SK-N-SH treated with all-trans-retinoic acid at 6 μM for 48 hours (cell line): Measurements from ENCODE around the gene CADM2.

Source experiments
- ATAC-seq: fragments of 200-7000 bp; cut with Tn5 transposase; 3 replicates; pipeline ENCODE4 v1.9.1; 2020; ENCODE audit warnings: mild to moderate bottlenecking, moderate library complexity
- ARNTL ChIP-seq: fragments of 450-650 bp; formaldehyde crosslinking; IDR thresholded peaks from 2 replicates; pipeline ENCODE4 v1.5.0; 2020; ENCODE audit warnings: low read depth, mild to moderate bottlenecking, moderate library complexity, borderline replicate concordance
- BACH2 ChIP-seq: fragments of 250-450 bp; sonication (Bioruptor Pico); IDR thresholded peaks from 2 replicates; pipeline ENCODE4 v1.9.0; 2021; ENCODE audit warnings: mild to moderate bottlenecking, borderline replicate concordance
- CSDC2 ChIP-seq: fragments of 250-450 bp; sonication (Bioruptor Pico); IDR thresholded peaks from 2 replicates; pipeline ENCODE4 v1.5.0; 2020; ENCODE audit warnings: mild to moderate bottlenecking, moderate library complexity
- GLIS3 ChIP-seq: fragments of 250-450 bp; sonication (Bioruptor Pico); IDR thresholded peaks from 2 replicates; pipeline ENCODE4 v1.5.0; 2020; ENCODE audit warnings: mild to moderate bottlenecking, moderate library complexity
- ISL1 ChIP-seq: fragments of 250-450 bp; sonication (Bioruptor Pico); IDR thresholded peaks from 2 replicates; pipeline ENCODE4 v2.1.2; 2022; ENCODE audit warnings: mild to moderate bottlenecking, moderate library complexity
- OSR1 ChIP-seq: fragments of 250-450 bp; sonication (Bioruptor Pico); IDR thresholded peaks from 2 replicates; pipeline ENCODE4 v1.8.0; 2022; ENCODE audit warnings: moderate library complexity, mild to moderate bottlenecking, inconsistent platforms
- PPARA ChIP-seq: fragments of 250-450 bp; sonication (Bioruptor Pico); IDR thresholded peaks from 2 replicates; pipeline ENCODE4 v1.5.0; 2020; ENCODE audit warnings: mild to moderate bottlenecking, borderline replicate concordance
- RARB ChIP-seq: fragments of 250-450 bp; sonication (Bioruptor Pico); IDR thresholded peaks from 2 replicates; pipeline ENCODE4 v1.8.0; 2021; ENCODE audit warnings: mild to moderate bottlenecking, moderate library complexity
- SNAI2 ChIP-seq: fragments of 250-450 bp; sonication (Bioruptor Pico); IDR thresholded peaks from 2 replicates; pipeline ENCODE4 v1.5.0; 2020; ENCODE audit warnings: mild to moderate bottlenecking, moderate library complexity
- TCF4 ChIP-seq: fragments of 250-450 bp; sonication (Bioruptor Pico); IDR thresholded peaks from 2 replicates; pipeline ENCODE4 v1.8.0; 2021; ENCODE audit warnings: mild to moderate bottlenecking, moderate library complexity, borderline replicate concordance
- TOX ChIP-seq: fragments of 250-450 bp; sonication (Bioruptor Pico); IDR thresholded peaks from 2 replicates; pipeline ENCODE4 v1.8.0; 2021; ENCODE audit warnings: mild to moderate bottlenecking, moderate library complexity, borderline replicate concordance
- ZC3H10 ChIP-seq: fragments of 250-450 bp; sonication (Bioruptor Pico); IDR thresholded peaks from 2 replicates; pipeline ENCODE4 v1.5.1; 2021; ENCODE audit warnings: mild to moderate bottlenecking, moderate library complexity
- ZFP3 ChIP-seq: fragments of 250-450 bp; sonication (Bioruptor Pico); IDR thresholded peaks from 2 replicates; pipeline ENCODE4 v1.5.0; 2020; ENCODE audit warnings: mild to moderate bottlenecking, moderate library complexity
- ZFP30 ChIP-seq: fragments of 450-650 bp; formaldehyde crosslinking; IDR thresholded peaks from 2 replicates; pipeline ENCODE4 v1.5.0; 2022; ENCODE audit warnings: mild to moderate bottlenecking, moderate library complexity
- ZNF565 ChIP-seq: fragments of 450-650 bp; formaldehyde crosslinking; conservative IDR thresholded peaks from 2 replicates; pipeline ENCODE4 v1.5.0; 2020; ENCODE audit warnings: low read depth, mild to moderate bottlenecking, moderate library complexity
- ZNF70 ChIP-seq: fragments of 450-650 bp; formaldehyde crosslinking; IDR thresholded peaks from 2 replicates; pipeline ENCODE4 v1.5.0; 2020; ENCODE audit warnings: mild to moderate bottlenecking, moderate library complexity
- TF ChIP-seq, protein P1 (sequence below): fragments of 250-450 bp; sonication (Bioruptor Pico); IDR thresholded peaks from 2 replicates; pipeline ENCODE4 v1.5.1; 2020; ENCODE audit warnings: low read depth, mild to moderate bottlenecking, moderate library complexity
- TF ChIP-seq, protein P2 (sequence below): fragments of 250-450 bp; sonication (Bioruptor Pico); IDR thresholded peaks from 2 replicates; pipeline ENCODE4 v1.5.0; 2020; ENCODE audit warnings: mild to moderate bottlenecking, moderate library complexity
- TF ChIP-seq, protein P3 (sequence below): fragments of 250-450 bp; sonication (Bioruptor Pico); IDR thresholded peaks from 2 replicates; pipeline ENCODE4 v1.8.0; 2020; ENCODE audit warnings: mild to moderate bottlenecking, moderate library complexity, borderline replicate concordance
- TF ChIP-seq, protein P4 (sequence below): fragments of 250-450 bp; sonication (Bioruptor Pico); IDR thresholded peaks from 2 replicates; pipeline ENCODE4 v1.8.0; 2021; ENCODE audit warnings: low read depth, mild to moderate bottlenecking, moderate library complexity, borderline replicate concordance

The CADM2 gene

DNA sequence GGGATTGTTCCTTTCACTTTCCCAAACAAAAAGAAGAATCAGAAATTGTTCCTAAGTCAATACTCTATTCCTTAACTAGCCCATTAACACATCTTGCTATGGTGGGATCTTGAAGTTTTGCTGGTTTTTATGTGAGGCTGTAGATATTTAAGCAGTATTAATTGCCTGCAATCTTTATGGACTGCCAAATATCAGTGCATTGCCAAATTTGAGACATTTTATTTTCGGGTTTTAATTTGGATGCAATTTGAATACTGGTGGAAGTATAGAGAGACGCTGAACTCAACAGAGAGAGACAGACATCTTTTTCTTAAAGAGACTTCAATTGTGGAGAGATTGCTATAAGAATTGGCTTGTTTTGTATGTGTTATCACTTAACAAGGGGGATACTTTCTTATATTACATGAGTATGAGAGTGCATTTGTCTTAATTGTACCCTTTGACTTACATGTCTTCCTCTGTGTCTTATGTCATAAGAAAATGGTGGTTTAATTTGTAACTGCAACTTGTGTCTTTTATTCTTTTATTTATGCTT is 10.0 kb downstream of the CADM2 start:
- no peak for ATAC-seq
- TF ChIP-seq ZFP3 (no peak), PPARA (no peak), CSDC2 (no peak), BACH2 (CRISPR knock-in tag) (no peak), TCF4 (CRISPR knock-in tag) (no peak), ZNF565 (CRISPR knock-in tag) (no peak), ZNF70 (CRISPR knock-in tag) (no peak), ZFP30 (CRISPR knock-in tag) (no peak), OSR1 (CRISPR knock-in tag) (no peak), SNAI2 (CRISPR knock-in tag) (no peak), TOX (no peak), GLIS3 (CRISPR knock-in tag) (no peak), ISL1 (CRISPR knock-in tag) (no peak), ARNTL (CRISPR knock-in tag) (no peak)
- TF ChIP-seq, protein P1, sequence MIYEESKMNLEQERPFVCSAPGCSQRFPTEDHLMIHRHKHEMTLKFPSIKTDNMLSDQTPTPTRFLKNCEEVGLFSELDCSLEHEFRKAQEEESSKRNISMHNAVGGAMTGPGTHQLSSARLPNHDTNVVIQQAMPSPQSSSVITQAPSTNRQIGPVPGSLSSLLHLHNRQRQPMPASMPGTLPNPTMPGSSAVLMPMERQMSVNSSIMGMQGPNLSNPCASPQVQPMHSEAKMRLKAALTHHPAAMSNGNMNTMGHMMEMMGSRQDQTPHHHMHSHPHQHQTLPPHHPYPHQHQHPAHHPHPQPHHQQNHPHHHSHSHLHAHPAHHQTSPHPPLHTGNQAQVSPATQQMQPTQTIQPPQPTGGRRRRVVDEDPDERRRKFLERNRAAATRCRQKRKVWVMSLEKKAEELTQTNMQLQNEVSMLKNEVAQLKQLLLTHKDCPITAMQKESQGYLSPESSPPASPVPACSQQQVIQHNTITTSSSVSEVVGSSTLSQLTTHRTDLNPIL (CRISPR knock-in tag) = no peak
- TF ChIP-seq, protein P2, sequence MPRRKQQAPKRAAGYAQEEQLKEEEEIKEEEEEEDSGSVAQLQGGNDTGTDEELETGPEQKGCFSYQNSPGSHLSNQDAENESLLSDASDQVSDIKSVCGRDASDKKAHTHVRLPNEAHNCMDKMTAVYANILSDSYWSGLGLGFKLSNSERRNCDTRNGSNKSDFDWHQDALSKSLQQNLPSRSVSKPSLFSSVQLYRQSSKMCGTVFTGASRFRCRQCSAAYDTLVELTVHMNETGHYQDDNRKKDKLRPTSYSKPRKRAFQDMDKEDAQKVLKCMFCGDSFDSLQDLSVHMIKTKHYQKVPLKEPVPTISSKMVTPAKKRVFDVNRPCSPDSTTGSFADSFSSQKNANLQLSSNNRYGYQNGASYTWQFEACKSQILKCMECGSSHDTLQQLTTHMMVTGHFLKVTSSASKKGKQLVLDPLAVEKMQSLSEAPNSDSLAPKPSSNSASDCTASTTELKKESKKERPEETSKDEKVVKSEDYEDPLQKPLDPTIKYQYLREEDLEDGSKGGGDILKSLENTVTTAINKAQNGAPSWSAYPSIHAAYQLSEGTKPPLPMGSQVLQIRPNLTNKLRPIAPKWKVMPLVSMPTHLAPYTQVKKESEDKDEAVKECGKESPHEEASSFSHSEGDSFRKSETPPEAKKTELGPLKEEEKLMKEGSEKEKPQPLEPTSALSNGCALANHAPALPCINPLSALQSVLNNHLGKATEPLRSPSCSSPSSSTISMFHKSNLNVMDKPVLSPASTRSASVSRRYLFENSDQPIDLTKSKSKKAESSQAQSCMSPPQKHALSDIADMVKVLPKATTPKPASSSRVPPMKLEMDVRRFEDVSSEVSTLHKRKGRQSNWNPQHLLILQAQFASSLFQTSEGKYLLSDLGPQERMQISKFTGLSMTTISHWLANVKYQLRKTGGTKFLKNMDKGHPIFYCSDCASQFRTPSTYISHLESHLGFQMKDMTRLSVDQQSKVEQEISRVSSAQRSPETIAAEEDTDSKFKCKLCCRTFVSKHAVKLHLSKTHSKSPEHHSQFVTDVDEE (CRISPR knock-in tag) = no peak
- TF ChIP-seq, protein P3, sequence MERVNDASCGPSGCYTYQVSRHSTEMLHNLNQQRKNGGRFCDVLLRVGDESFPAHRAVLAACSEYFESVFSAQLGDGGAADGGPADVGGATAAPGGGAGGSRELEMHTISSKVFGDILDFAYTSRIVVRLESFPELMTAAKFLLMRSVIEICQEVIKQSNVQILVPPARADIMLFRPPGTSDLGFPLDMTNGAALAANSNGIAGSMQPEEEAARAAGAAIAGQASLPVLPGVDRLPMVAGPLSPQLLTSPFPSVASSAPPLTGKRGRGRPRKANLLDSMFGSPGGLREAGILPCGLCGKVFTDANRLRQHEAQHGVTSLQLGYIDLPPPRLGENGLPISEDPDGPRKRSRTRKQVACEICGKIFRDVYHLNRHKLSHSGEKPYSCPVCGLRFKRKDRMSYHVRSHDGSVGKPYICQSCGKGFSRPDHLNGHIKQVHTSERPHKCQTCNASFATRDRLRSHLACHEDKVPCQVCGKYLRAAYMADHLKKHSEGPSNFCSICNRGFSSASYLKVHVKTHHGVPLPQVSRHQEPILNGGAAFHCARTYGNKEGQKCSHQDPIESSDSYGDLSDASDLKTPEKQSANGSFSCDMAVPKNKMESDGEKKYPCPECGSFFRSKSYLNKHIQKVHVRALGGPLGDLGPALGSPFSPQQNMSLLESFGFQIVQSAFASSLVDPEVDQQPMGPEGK (CRISPR knock-in tag) = no peak
- TF ChIP-seq, protein P4, sequence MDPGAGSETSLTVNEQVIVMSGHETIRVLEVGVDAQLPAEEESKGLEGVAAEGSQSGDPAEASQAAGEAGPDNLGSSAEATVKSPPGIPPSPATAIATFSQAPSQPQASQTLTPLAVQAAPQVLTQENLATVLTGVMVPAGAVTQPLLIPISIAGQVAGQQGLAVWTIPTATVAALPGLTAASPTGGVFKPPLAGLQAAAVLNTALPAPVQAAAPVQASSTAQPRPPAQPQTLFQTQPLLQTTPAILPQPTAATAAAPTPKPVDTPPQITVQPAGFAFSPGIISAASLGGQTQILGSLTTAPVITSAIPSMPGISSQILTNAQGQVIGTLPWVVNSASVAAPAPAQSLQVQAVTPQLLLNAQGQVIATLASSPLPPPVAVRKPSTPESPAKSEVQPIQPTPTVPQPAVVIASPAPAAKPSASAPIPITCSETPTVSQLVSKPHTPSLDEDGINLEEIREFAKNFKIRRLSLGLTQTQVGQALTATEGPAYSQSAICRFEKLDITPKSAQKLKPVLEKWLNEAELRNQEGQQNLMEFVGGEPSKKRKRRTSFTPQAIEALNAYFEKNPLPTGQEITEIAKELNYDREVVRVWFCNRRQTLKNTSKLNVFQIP (CRISPR knock-in tag) = no peak

DNA sequence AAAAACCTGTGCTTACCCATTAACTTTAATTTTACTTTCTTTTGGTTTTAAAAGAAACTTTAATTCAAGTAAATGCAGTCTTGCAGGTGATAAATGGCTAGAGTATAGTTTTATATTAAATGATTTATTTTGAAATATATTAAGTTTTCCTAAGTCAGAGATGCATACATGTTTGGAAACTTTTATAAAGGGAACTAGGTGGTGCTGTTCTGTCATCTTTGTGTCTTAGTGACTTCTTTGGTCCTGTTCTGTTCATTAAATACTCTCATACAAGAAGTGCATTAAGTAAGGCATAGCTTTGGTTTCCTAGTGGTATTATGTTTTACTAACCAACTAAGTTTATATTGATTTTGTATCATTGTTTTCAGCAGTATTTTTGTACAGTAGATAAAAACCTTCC is 15.6 kb downstream of the CADM2 start:
- TF ChIP-seq RARB (CRISPR knock-in tag) (no peak), TOX (no peak), ZFP30 (CRISPR knock-in tag) (no peak), OSR1 (CRISPR knock-in tag) (no peak), PPARA (no peak), ZC3H10 (no peak), ZFP3 (no peak), SNAI2 (CRISPR knock-in tag) (no peak), CSDC2 (no peak), BACH2 (CRISPR knock-in tag) (no peak), ZNF565 (CRISPR knock-in tag) (no peak), ISL1 (CRISPR knock-in tag) (no peak), GLIS3 (CRISPR knock-in tag) (no peak), TCF4 (CRISPR knock-in tag) (no peak)
- TF ChIP-seq, protein P1 (CRISPR knock-in tag) = no peak
- TF ChIP-seq, protein P4 (CRISPR knock-in tag) = no peak
- TF ChIP-seq, protein P2 (CRISPR knock-in tag) = no peak
- no peak for ATAC-seq
